Activated CD4-positive, alpha-beta T cell treated with anti-CD3 and anti-CD28 coated beads for 1 hour (primary cell): Measurements from ENCODE around the gene DOCK10.

Experiments used
- DNase-seq: peaks from one replicate; pipeline ENCODE4 v3.0.0-alpha.2; 2020

Gene DOCK10

DNA sequence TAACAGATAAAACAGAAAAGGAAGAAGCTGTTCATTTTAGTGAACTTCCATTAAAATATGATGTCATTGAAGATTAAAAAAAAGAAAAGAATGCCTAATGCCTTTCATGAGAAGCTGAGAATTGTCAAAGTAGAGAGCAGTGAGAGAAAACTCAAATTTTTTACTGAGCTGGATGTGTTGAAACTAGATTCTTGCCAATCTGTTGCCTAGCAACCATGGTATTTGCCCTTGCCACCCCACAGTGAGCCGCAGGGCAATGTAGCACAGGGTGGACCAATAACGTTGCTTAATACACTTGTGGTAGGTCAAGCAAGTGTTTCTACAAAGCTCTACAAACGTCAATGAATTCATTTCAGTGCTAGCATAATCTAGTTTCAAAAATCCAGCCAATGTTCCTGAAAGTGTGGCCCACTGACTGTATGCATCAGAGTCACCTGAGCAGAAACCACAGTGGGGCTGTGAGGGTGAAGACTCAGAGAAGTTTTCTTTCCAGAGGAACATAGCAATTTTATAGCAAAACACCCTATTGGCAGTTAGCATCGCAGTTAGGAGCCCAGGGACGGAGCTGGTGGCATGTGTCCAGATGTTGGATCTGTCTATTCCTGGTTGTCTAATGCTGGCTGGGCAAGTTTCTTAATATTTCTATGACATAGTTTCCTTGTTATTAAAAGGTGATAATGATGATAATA lies 132.2 kb downstream of the DOCK10 start:
- no peak for DNase-seq

DNA sequence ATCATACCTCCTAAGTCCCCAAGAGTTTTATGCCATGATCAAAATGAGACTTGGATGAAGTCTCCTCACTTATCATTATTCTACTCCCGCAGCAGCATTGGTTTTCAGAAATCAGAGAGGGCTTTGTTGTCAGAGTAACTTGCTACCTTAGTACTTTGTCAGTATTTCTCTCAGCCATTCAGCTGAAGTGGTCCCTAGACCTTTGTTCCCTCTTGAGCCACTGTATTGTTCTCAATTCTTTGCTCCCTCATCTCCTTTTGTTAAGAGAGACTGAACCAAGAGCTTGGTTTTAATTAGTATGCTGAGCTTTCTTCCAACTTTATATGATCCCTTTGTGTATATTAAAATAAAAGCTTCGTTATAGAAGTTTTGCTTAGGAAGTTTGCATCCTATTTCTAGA lies 133.4 kb downstream of the DOCK10 start:
- DNase-seq, result no peak

DNA sequence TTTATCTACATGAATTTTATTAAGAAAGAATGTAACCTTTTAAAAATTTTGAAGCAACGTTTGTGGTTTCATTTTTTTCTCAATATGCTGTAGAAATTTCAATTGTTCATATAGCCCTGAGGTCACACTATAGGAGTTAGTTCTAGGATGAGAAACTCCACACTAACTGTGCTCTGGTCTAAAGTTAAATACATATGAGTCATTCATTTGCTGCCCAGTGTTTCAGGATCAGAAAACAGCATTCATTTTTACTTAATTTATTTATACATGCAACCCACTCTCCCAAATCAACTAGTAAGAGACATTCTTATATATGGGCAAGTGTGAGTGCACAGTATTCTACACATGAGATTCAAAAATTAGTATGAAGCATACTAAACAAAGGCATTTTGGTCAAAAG lies 137.9 kb downstream of the DOCK10 start:
- no peak for DNase-seq

DNA sequence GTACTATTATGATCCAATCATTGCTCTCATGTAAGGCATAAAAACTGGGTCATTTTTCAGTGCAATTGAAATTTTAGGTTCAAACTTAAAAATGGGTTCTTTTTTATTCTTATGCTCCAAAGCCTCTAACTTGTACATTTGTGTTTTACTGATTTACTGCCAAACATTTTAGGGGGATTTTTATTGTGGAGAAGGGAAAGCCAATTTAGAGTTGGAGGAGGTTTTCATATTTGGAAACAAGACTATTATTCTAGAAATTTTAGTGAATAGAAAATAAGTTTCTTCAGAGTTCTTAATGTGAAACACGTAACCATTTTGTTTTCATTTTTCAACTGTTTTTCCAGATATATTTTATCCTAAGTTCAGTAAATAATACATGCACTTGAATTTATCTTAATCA lies 138.6 kb downstream of the DOCK10 start:
- DNase-seq, result no peak

DNA sequence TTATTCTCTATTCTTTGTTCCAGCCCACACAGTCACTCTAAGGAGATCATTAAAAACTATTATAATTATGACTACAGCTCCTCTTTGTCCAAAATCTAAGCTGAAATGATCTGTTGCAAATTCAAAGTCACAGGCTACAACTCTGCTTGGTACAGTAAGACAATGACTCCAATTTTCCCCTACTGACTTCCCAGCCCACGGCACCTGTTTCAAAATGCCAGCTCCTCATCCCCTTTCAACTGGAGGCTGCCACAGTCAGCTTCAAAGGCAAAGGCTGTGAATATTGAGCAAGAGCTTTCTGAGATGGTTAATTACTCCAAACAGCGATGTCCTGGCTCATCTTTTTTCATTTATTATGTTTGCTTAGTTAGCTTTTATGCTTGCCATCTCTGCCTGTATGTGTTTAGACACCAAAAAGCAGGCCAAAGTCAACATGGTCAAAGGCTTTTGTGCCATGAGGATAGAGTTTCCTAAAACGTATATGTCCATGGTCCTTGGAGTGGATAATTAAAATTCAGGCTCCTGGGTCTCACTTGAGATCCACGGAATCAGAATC lies 141.1 kb downstream of the DOCK10 start:
- DNase-seq, result no peak

DNA sequence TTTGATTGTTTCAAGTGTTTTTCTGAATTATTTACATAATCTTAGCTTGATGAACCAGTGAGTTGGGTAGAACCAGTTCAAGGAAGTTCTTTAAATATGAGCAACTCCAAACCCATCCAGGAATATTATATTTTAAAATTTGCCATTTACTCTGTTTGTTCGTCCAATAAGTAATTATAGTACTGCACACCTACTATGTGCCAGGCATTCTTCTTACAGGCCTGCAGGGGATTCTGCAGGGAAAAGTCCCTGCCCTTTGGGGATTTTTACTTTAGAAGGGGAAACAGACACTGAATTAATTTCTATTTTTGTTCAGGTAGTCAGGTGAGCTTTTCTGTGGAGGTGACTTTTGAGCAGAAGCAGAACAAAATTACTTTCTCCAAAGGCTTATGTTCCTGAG lies 146.9 kb downstream of the DOCK10 start:
- no peak for DNase-seq

DNA sequence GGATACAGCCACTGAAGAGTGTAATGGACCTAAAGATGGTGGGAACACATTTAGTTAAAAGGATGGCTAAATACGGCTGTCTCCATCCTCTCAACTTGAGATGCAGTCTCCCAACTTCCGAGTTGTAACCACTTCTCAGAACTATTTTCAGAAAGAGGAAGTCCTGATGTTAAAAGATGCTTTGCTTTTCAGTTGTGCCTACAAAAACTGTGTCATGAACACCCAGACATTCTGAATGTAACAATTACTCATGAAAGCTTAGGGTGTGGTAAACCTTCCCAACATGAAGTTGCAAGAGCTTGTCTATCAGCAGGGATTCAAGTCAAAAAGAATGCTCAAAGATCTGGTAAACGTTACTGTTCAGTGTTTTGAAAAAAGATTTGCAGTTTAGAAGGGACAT lies 147.9 kb downstream of the DOCK10 start:
- no peak for DNase-seq

DNA sequence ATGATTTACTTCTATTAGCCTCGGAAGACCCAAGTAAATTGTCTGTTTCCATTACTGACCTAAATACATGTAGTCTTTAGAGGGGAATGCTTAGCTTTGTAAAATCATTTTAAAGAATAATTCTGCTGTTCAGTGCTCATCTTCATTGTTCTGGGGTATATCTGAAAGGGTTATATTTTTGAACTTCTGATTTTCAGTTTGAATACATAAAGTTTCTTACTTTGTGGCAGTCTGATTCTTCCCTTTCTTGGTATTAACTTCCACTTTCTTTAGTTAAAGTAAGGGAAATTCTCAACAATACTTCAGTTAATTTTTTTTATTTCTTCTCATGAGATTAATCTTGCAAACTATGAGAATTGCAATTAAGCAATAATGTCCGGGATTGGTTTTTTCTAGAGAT lies 148.4 kb downstream of the DOCK10 start:
- DNase-seq, result no peak

DNA sequence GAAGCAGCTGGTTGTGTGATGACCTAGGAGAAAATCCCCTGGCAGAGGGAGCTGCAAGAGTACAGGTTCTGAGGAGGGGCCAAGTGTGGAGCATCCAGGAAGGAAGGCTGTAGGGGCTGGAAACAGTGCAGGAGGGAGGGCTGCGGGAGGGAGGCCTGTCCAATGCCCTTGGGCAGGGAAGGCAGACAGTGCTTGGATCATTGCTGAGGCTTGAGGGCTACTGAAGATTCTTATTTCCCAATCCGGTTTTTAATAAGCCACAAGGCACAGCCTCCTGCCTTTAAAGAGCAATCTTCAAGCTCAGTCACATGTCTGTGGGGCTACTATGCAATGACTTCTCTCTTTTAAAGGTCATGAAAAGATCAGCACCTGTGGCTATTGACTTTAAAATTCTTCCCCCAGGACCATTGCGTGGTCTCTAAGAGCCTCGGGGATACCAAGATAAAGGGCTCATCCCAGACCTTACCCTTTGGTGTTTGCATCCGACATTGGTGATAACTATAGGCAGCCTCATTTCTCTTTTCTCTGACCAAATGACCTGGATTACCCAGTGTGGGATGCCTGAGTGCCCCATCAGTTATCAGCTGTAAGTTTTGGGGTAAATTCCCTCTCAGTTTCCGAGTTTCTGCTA lies 149.6 kb downstream of the DOCK10 start:
- no peak for DNase-seq

DNA sequence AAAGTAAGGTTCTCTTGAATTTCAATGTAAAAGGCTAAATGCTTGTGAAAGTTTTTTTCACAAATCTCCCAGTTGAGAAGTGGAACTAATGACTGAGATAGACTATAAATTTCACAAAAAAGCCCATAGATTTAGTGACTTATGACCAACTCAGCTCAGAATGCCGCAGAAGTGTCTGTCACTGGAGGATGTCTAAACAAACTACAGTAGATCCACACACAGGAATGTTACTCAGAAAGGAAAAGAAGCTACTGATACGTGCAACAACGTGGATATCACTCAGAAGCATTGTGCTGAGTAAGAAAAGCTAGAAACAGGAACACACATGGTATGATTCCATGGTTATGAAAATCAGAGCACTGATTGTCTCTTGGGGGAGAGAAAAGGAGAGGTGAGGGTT lies 151.9 kb downstream of the DOCK10 start:
- no peak for DNase-seq

DNA sequence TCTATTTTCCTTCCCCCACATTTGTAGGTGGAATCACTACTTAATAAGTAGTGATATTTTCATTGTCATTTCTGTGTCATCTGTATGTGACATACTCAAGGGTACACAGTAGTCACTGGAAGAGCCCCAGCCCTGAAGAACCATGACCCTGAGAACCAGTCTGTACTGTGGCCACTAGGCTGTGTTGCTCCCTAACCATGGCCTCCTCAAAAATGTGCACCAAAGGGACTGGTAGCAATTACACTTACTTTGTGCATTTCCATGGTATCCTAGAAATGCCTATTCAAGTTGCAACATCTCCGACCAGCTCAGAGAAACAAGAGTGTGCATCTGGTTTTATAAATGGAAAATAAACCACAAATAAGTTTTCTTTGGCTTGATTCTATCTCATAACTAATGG lies 155.1 kb downstream of the DOCK10 start:
- DNase-seq, result no peak

DNA sequence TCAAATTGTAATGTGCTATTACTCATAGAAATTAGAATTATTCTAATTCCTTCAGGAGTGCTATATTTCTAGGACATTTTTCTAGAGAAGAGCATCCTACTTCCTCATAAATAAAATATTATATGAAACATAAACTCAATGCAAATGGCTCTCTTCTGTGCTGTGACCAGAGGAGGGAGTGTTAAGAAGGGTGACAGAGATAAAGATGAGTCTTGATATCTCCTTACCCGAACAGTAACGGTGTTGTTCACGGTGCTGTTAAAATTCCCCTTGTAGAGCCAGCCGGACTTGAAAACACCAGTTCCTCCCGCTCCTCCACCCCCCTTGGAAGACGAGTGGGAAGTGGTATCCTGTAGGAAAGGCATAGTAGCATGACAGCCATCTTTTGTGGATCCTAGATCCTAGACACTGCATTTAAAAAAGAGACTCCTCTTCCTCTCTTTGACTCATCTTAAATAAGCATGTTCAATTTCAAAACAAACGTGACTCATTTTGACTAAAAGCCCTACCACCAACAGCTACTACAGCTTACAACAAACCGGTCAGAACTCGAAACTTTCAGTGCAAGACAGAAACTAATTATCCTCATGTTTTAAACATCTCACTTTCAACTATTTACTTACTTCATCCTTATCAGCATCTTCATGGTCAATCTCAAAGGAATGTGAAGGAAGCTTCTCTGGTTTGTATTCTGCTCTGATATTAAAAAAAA lies 156.3 kb downstream of the DOCK10 start:
- DNase-seq, result no peak

DNA sequence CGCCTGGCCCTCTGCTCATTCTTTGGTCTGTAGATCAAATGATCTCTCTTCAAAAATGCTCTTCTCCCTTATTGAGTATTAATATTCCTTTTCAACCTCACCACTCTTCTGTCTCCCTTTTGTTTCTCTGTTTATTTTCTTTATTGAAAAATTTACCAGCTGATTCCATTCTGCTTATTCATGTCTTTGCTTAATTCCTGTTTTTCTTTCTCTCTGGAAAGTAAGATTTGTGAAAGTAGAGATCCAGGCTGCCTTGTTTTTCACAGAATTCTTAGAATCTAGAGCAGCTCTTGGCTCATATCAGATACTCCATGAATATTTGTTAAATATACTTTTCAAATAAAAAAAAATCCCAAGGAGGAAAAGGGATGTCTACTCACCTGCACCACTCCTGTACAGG lies 157.0 kb downstream of the DOCK10 start:
- no peak for DNase-seq

DNA sequence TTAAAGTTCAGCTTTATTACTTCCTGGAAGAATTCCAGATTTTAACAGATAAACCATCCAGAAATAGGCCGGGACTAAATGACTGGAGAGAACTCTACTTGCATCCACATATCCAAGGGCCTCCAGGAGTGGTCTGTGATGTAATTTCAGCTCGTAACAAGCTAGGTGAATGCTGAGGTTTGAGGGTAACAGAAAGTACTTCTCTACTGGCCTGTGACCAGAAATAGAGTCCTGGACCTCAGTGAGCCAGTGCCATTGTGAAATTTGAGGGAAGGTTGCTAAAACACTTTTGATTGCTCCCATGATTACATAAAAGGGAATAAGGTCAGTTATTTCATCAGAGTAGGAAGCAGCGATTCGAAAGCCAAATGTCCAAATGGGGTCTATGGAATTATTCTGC lies 158.1 kb downstream of the DOCK10 start:
- no peak for DNase-seq

DNA sequence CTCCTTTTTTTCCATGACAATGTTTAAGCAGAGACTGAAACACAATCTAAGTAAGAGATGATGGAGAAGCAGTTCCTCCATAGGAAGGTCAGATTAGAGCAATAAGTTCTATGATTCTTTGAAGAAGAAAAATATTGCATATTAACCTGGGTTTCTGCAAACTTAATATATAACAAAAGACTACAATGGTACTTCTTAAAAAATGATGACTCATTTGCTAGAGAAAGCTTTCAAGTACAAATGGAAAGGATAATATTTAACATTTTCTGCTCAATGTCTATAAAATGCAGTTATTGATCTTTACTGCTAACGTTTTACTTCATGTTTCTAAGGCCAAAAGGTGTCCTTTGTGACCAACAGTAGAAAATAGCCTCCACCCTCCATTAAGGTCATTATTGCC lies 158.6 kb downstream of the DOCK10 start:
- DNase-seq, result no peak

DNA sequence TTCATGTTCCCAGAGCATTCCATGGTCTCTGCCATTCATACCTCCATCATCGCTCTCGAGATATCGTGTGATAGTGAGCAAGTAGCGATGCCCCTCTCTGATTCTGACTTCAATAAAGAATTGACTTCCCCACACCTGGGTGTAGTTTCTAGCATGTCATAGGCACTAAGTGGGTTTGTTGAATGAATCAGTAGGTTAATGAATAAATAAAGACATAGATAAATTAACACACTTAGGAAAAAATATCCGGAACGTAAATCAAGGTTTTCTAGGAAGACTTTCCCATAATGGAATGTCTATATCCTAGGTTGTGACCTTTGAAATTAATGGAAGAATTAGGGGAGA lies 159.1 kb downstream of the DOCK10 start:
- no peak for DNase-seq

DNA sequence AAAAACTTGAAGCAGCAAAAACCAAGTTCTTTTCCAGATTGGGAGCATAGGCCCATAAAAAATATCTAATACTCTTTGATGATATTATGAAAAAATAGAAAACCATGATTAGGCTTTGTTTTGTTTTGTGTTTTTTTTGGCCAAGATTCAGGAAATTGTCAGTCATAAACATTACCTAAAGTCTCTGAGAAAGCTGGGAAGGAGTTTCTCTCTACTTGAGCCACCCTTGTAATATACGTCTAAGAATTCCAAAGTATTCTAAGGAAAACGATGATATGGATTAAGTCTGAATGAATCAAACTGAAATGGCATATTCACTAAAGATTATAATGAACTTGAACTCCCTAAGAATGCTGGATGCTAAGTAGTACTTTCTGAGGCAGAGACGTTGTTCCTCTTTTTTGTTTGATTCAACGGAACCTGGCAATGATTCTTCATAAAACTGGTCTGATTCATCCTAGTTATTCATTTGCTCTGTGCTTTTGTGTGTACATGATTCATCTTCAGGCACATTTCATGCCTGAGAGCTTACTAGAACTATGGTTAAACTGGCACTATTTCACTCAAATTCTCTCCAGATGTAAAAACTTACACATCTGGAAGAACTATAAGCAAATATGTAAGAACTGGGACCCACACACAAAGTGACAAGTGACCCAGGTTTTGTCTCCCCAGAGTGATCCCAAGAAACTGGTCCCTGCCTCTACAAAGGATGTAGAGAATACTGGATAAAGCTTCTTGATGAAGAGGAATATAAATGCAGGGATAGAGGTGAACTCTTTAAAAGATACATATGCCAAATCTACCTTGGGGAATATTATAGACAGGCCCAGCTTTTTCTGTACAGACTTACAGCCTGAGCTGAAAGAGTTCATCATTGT lies 159.7 kb downstream of the DOCK10 start:
- DNase-seq, result no peak

DNA sequence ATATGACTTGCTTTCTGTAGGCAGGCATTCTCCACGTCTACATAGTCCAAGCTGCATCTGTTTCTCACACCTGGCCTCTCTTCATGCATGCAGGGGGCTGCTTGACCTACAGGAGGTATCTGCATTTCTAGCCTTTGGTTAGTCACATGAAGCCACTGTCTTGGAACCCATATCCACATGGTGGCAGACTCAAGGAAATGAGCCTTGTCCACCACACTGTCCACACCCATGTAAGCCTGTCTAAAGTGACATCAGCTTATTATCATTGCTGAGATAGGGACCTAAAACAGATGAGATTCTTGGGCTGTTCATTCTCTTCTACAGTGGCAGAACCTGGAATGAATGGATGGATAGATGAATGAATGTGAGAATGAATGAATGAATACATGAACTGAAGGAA lies 160.4 kb downstream of the DOCK10 start:
- no peak for DNase-seq

DNA sequence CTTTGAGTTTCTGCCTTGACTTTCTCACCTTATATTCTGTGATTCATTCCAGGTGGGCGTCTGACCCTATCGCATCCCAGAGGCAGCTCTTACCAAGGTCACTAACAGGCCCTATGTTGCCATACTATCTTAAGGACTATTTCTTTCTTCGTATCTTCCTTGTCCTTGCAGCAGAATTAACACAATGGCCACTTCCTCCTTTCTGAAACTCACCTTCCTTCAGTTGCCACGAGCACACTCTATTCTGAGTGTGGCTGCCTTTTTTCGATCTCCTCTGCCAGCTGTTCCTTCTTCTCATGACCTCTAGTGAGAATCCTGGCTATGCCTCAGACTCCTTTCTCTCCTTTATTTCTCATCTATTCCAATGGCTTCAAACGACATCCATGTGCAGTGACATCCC lies 165.7 kb downstream of the DOCK10 start:
- no peak for DNase-seq

DNA sequence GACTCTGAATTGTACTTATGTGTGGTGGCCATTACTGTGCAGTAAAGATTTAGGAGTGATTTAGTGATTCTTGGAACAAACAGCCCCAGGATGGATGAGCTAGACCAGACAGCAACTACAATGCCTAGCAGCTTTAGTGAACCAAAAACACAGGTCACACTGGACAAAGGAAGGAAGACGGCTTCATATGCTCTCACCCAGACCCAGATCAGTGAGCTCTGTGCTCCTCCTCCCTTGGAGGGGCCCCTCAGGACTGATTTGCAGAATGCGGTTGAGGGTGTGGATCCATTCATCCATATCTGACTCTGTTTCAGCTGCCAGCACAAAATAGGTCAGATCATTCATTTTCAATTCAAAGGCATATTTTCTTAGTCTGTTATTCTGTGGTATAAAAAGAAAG lies 166.4 kb downstream of the DOCK10 start:
- DNase-seq, result no peak

DNA sequence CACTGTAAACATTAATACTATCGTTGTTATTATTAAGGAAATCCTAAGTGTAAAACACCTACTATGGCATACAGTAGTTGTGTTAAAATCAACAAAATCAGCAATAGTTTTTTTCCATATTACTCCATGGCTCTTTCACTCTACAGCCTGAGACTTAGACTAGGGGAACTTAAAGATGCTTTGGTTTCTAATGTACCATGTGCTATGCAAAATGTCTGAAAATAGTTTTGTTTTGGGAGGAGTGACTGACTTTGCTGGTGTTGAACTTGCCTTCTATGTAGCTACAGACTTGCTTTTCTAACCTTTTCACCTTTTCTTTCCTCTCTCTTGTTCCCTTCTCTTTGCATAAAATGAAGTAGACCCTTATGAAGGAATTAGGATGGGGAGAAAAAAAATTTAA lies 167.1 kb downstream of the DOCK10 start:
- no peak for DNase-seq

DNA sequence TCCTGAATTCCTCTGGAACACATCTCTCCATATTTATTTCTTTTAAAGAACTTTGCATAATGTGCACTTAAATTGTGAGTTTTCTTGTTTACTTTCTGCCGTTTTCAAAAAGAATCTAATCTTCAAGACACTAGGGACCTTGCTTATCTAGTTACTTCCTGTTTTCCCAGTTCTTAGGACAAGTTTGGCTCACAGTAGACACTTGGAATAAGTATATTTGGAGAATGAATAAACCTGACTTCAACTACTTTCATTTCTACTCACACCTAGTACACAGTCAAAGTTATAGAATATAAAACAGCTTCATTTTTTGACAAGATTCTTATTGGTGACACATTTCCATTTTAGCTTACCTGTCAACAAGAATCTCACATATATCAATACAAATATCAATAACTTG lies 170.5 kb downstream of the DOCK10 start:
- DNase-seq, result no peak

DNA sequence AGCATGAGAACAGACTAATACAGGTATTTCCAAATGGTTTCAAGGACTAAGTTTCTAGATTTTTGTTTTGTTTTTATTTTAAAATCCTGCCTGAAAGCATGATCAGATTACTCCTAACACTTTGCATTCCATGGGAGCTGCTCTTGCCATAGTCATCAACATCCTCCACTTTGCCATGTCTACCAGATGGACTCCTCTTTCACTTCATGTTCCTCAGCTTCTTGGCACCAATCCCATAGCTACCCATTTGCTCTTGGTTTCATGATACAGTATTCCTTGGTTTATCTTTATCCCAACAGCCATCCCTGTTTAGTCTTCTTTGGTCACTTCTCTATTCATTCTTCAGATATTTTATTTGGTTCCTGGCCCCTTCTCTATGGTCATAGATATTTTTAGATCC lies 171.9 kb downstream of the DOCK10 start:
- DNase-seq, result no peak
